Measurements from ENCODE around the gene WDR86. TPM values are rescaled to one million over a fixed set of nuclear protein-coding genes. Genes with fewer than 3 reads are reported as not detected.

Gene WDR86
- total and polyA plus RNA-seq, 2 of the 4 experiments (the other 2 are of a cell fraction), result not detected

Small RNA genes lying within 50 kb of the gene (microRNA-seq; reads per million reads assigned to microRNA genes)
- gene MIR3907 (ENCODE audit: insufficient read depth in 1 of 2, insufficient read length in 1 of 2, unreplicated experiment in 1 of 2), result 0 reads per million in 2 experiments

Small RNA genes lying within 50 kb of the gene (small RNA-seq; reads per million reads assigned to genes)
- gene MIR3907, result 0 reads per million in 5 experiments

Other genes starting within 250 kb of the WDR86 start
- gene GBX1, start 242.3 kb downstream of the WDR86 start, total RNA-seq (2012; rRNA removed), result not detected in 2 replicates
- not detected in 2 replicates for gene GBX1, start 242.3 kb downstream of the WDR86 start, polyA plus RNA-seq (2012; rRNA removed)
- not detected in 2 replicates for gene ASB10, start 222.8 kb downstream of the WDR86 start, total RNA-seq (2012; rRNA removed)
- not detected in 2 replicates for gene ASB10, start 222.8 kb downstream of the WDR86 start, polyA plus RNA-seq (2012; rRNA removed)
- not detected in 2 replicates for gene H2BK1, start 199.6 kb downstream of the WDR86 start, total RNA-seq (2012; rRNA removed)
- gene H2BK1, start 199.6 kb downstream of the WDR86 start, polyA plus RNA-seq (2012; rRNA removed), result not detected in 2 replicates
- 100 and 103 TPM in 2 replicates for gene ABCF2, start 182.8 kb downstream of the WDR86 start, total RNA-seq (2012; rRNA removed)
- gene ABCF2, start 182.8 kb downstream of the WDR86 start, polyA plus RNA-seq (2012; rRNA removed), result 40.3 and 46.2 TPM in 2 replicates
- gene CHPF2, start 177.6 kb downstream of the WDR86 start, total RNA-seq (2012; rRNA removed), result 26.2 and 26.9 TPM in 2 replicates
- 77.0 and 80.0 TPM in 2 replicates for gene CHPF2, start 177.6 kb downstream of the WDR86 start, polyA plus RNA-seq (2012; rRNA removed)
- gene SMARCD3, start 161.3 kb downstream of the WDR86 start, total RNA-seq (2012; rRNA removed), result 33.1 and 37.5 TPM in 2 replicates
- gene SMARCD3, start 161.3 kb downstream of the WDR86 start, polyA plus RNA-seq (2012; rRNA removed), result 43.8 and 48.5 TPM in 2 replicates
- gene NUB1, start 68.2 kb downstream of the WDR86 start, total RNA-seq (2012; rRNA removed), result 20.1 and 31.9 TPM in 2 replicates
- 27.2 and 29.7 TPM in 2 replicates for gene NUB1, start 68.2 kb downstream of the WDR86 start, polyA plus RNA-seq (2012; rRNA removed)
- not detected in 2 replicates for gene CRYGN, start 30.1 kb upstream of the WDR86 start, total RNA-seq (2012; rRNA removed)
- not detected in 2 replicates for gene CRYGN, start 30.1 kb upstream of the WDR86 start, polyA plus RNA-seq (2012; rRNA removed)
- 19.7 and 45.5 TPM in 2 replicates for gene RHEB, start 109.9 kb upstream of the WDR86 start, total RNA-seq (2012; rRNA removed)
- 56.8 and 67.2 TPM in 2 replicates for gene RHEB, start 109.9 kb upstream of the WDR86 start, polyA plus RNA-seq (2012; rRNA removed)